Spleen (tissue), 7 donors: ENCODE results near the gene TMEM184A.

Experiments used
- CTCF ChIP-seq, 11 experiments: fragments of 200-600 bp in 7 of 11; fragments of 450-650 bp in 4 of 11; sonication (generic) in 4 of 11; IDR thresholded peaks in 8 of 11; conservative IDR thresholded peaks in 3 of 11; 1 replicate in 7 of 11; 2 replicates in 4 of 11; pipeline versions ENCODE4 v1.4.0 to v1.8.0; 2016 to 2021; ENCODE audit warnings: antibody characterized with exemption in 11 of 11, inconsistent platforms in 4 of 11, mild to moderate bottlenecking in 1 of 11
- POLR2A ChIP-seq, 3 donors: fragments of 450-650 bp; IDR thresholded peaks; one replicate each; pipeline ENCODE4 v1.5.1; 2017; ENCODE audit warnings: antibody characterized with exemption in 3 of 3, mild to moderate bottlenecking in 1 of 3
- POLR2AphosphoS5 ChIP-seq, 3 donors: sonication (generic); formaldehyde crosslinking; IDR thresholded peaks; one replicate each; pipeline ENCODE4 v1.5.1; 2017; ENCODE audit warnings: antibody characterized with exemption in 3 of 3
- donor health status: DM: no; HTN: no; CAD: no; lungs with moderate emphysema.
- donor health status: DM: no; HTN: no; CAD: no.
- donor health status: DM: no; HTN: no; CAD: no.

- TF ChIP-seq CTCF (IDR thresholded peaks at IDR 0.05 in 8 of 11, conservative IDR thresholded peaks at IDR 0.05 in 3 of 11) (no peak), POLR2AphosphoS5 (IDR thresholded peaks at IDR 0.05) (no peak), POLR2A (IDR thresholded peaks at IDR 0.05) (no peak)
Observed at GRCh38 chr7:1514995-1515401, 41.0 kb downstream of the TMEM184A start.
